ENCODE measurements around the gene LIFR. TPM values are rescaled to one million over a fixed set of nuclear protein-coding genes. Genes with fewer than 3 reads are reported as not detected.
"Not testable (repeated sequence)": the region's sequence is repeated elsewhere in the genome, so short reads cannot be mapped to it uniquely, and the experiment has no call there.

Gene LIFR
- total RNA-seq, 1 experiment from 2014 or later = 7.6 TPM

- intact Hi-C loops (cut with micrococcal nuclease; ENCODE audit: unreplicated experiment) = no loop called here
- no peak for TF ChIP-seq CTCF (IDR thresholded peaks at IDR 0.05; ENCODE audit: unreplicated experiment)
- BruUV-seq (replicated peaks) = no TSS peak
- no peak for DNase-seq
- Mint-ChIP-seq H3K27ac (ENCODE audit: unreplicated experiment) (no peak overlapping the region), H3K4me1 (ENCODE audit: low read depth, unreplicated experiment) (no peaks in the 10 kb centered on the region), H3K4me3 (ENCODE audit: low read depth, unreplicated experiment) (no peak overlapping the region), H3K9me3 (ENCODE audit: low read depth, unreplicated experiment) (no peaks in the 10 kb centered on the region), H3K36me3 (ENCODE audit: insufficient read depth, unreplicated experiment) (no peaks in the 10 kb centered on the region), H3K27me3 (ENCODE audit: unreplicated experiment) (no peaks in the 10 kb centered on the region)
- CTCF ChIA-PET = interaction anchor here (0.6 kb wide), 1 partner anchor 289 kb away, joined by 3 read pairs; no protein-coding TSS in a partner anchor
Observed at GRCh38 chr5:38518341-38518740, 38.1 kb downstream of the LIFR start.

GRCh38 chr5:38516649-38517048, 39.8 kb downstream of the LIFR start:
- H3K27ac Mint-ChIP-seq (ENCODE audit: unreplicated experiment); CTCF ChIA-PET; H3K9me3 Mint-ChIP-seq (ENCODE audit: low read depth, unreplicated experiment); intact Hi-C loops (cut with micrococcal nuclease; ENCODE audit: unreplicated experiment); H3K4me3 Mint-ChIP-seq (ENCODE audit: low read depth, unreplicated experiment); H3K4me1 Mint-ChIP-seq (ENCODE audit: low read depth, unreplicated experiment); DNase-seq; H3K27me3 Mint-ChIP-seq (ENCODE audit: unreplicated experiment); BruUV-seq (replicated peaks); H3K36me3 Mint-ChIP-seq (ENCODE audit: insufficient read depth, unreplicated experiment): not testable (repeated sequence)

GRCh38 chr5:38515646-38516045, 40.8 kb downstream of the LIFR start:
- no peak overlapping the region for H3K27ac Mint-ChIP-seq (ENCODE audit: unreplicated experiment)
- no peaks in the 10 kb centered on the region for H3K36me3 Mint-ChIP-seq (ENCODE audit: insufficient read depth, unreplicated experiment)
- DNase-seq = no peak
- no peak overlapping the region for H3K4me3 Mint-ChIP-seq (ENCODE audit: low read depth, unreplicated experiment)
- no TSS peak for BruUV-seq (replicated peaks)
- H3K9me3 Mint-ChIP-seq (ENCODE audit: low read depth, unreplicated experiment) = no peaks in the 10 kb centered on the region
- no peak for TF ChIP-seq CTCF (IDR thresholded peaks at IDR 0.05; ENCODE audit: unreplicated experiment)
- CTCF ChIA-PET = interaction anchor here (1.2 kb wide), 1 partner anchor 74 kb away, joined by 7 read pairs; no protein-coding TSS in a partner anchor
- no peaks in the 10 kb centered on the region for H3K27me3 Mint-ChIP-seq (ENCODE audit: unreplicated experiment)
- H3K4me1 Mint-ChIP-seq (ENCODE audit: low read depth, unreplicated experiment) = no peaks in the 10 kb centered on the region
- intact Hi-C loops (cut with micrococcal nuclease; ENCODE audit: unreplicated experiment) = no loop called here

GRCh38 chr5:38515092-38515491, 41.4 kb downstream of the LIFR start:
- intact Hi-C loops (cut with micrococcal nuclease; ENCODE audit: unreplicated experiment) = no loop called here
- no peak for TF ChIP-seq CTCF (IDR thresholded peaks at IDR 0.05; ENCODE audit: unreplicated experiment)
- no peaks in the 10 kb centered on the region for H3K4me1 Mint-ChIP-seq (ENCODE audit: low read depth, unreplicated experiment)
- BruUV-seq (replicated peaks) = no TSS peak
- no peaks in the 10 kb centered on the region for H3K27me3 Mint-ChIP-seq (ENCODE audit: unreplicated experiment)
- H3K36me3 Mint-ChIP-seq (ENCODE audit: insufficient read depth, unreplicated experiment) = no peaks in the 10 kb centered on the region
- H3K9me3 Mint-ChIP-seq (ENCODE audit: low read depth, unreplicated experiment) = no peaks in the 10 kb centered on the region
- CTCF ChIA-PET = interaction anchor here (1.2 kb wide), 1 partner anchor 73 kb away, joined by 7 read pairs; no protein-coding TSS in a partner anchor
- no peak overlapping the region for H3K27ac Mint-ChIP-seq (ENCODE audit: unreplicated experiment)
- H3K4me3 Mint-ChIP-seq (ENCODE audit: low read depth, unreplicated experiment) = no peak overlapping the region
- DNase-seq = no peak

- TF ChIP-seq CTCF (IDR thresholded peaks at IDR 0.05; ENCODE audit: unreplicated experiment) = no peak
- H3K27ac Mint-ChIP-seq (ENCODE audit: unreplicated experiment) = no peak overlapping the region
- H3K9me3 Mint-ChIP-seq (ENCODE audit: low read depth, unreplicated experiment) = no peaks in the 10 kb centered on the region
- no peaks in the 10 kb centered on the region for H3K27me3 Mint-ChIP-seq (ENCODE audit: unreplicated experiment)
- no peak for DNase-seq
- no TSS peak for BruUV-seq (replicated peaks)
- CTCF ChIA-PET = no interaction called here
- intact Hi-C loops (cut with micrococcal nuclease; ENCODE audit: unreplicated experiment) = no loop called here
- H3K4me1 Mint-ChIP-seq (ENCODE audit: low read depth, unreplicated experiment) = no peaks in the 10 kb centered on the region
- H3K36me3 Mint-ChIP-seq (ENCODE audit: insufficient read depth, unreplicated experiment) = no peaks in the 10 kb centered on the region
- H3K4me3 Mint-ChIP-seq (ENCODE audit: low read depth, unreplicated experiment) = no peak overlapping the region
Observed at GRCh38 chr5:38509185-38509584, 47.3 kb downstream of the LIFR start.

Measured in Calu3 (cell line).